Caco-2 (cell line): ENCODE measurements around the gene PSMC4. TPM values are rescaled to one million over a fixed set of nuclear protein-coding genes. Genes with fewer than 3 reads are reported as not detected.

ENCODE experiments used
- BruUV-seq: library from RNA; stranded (reverse); fragments of 400-500 nt; replicated peaks from 2 replicates; lab custom pipeline; 2021; lab: Mats Ljungman, UMichigan
- CTCF ChIA-PET: fragments of 300-600 bp; sonication (Branson Sonifier 250); formaldehyde crosslinking; loops from one replicate; lab custom pipeline; 2022; ENCODE audit warnings: antibody characterized with exemption; lab: Charles Lee
- POLR2A ChIA-PET: fragments of 300-600 bp; sonication (Branson Sonifier 250); formaldehyde crosslinking; loops from one replicate; lab custom pipeline; 2022; ENCODE audit warnings: antibody characterized with exemption; lab: Charles Lee
- DNase-seq, 2 experiments: peaks; one replicate each; pipeline versions ENCODE4 v3.0.0 to v3.0.0-alpha.2; 2020 to 2022
- H3K27me3 ChIP-seq: replicated peaks from 2 replicates; pipeline ENCODE4 v1.6.0; 2011; ENCODE audit warnings: low read length; ENCODE audit not compliant: control insufficient read depth, insufficient read depth
- H3K36me3 ChIP-seq: 2 replicates; pipeline ENCODE4 v1.5.1; 2011; ENCODE audit warnings: low read length; ENCODE audit not compliant: control insufficient read depth, insufficient read depth
- H3K4me1 ChIP-seq: fragments of 250-450 bp; sonication (Bioruptor Pico); 2 replicates; pipeline ENCODE4 v1.5.1; 2020; ENCODE audit warnings: mild to moderate bottlenecking
- H3K4me3 ChIP-seq: 2 replicates; pipeline ENCODE4 v1.5.1; 2011; ENCODE audit warnings: low read depth, mild to moderate bottlenecking, control low read depth, low read length
- H3K9me3 ChIP-seq: fragments of 250-450 bp; sonication (Bioruptor Pico); 2 replicates; pipeline ENCODE4 v1.5.1; 2020; ENCODE audit warnings: mild to moderate bottlenecking, moderate library complexity
- H3K27ac Mint-ChIP-seq: one replicate; pipeline ENCODE4 v1.8.0; 2022; ENCODE audit warnings: mixed read lengths; ENCODE audit not compliant: unreplicated experiment
- H3K27me3 Mint-ChIP-seq: one replicate; pipeline ENCODE4 v1.8.0; 2022; ENCODE audit warnings: mixed read lengths; ENCODE audit not compliant: insufficient read depth, unreplicated experiment
- H3K36me3 Mint-ChIP-seq: one replicate; pipeline ENCODE4 v1.8.0; 2022; ENCODE audit warnings: mild to moderate bottlenecking, mixed read lengths; ENCODE audit not compliant: insufficient read depth, unreplicated experiment
- H3K4me1 Mint-ChIP-seq: one replicate; pipeline ENCODE4 v1.8.0; 2022; ENCODE audit warnings: low read depth, mixed read lengths; ENCODE audit not compliant: unreplicated experiment
- H3K4me3 Mint-ChIP-seq: one replicate; pipeline ENCODE4 v1.8.0; 2022; ENCODE audit warnings: mild to moderate bottlenecking, moderate library complexity, mixed read lengths; ENCODE audit not compliant: unreplicated experiment
- H3K9me3 Mint-ChIP-seq: one replicate; pipeline ENCODE4 v1.8.0; 2022; ENCODE audit warnings: mixed read lengths; ENCODE audit not compliant: unreplicated experiment
- intact Hi-C: fragments of 100-400 bp; cut with micrococcal nuclease; formaldehyde crosslinking; loops from one replicate; pipeline ENCODE4 v1.10.0; 2022; ENCODE audit not compliant: unreplicated experiment
- total RNA-seq: library from RNA; stranded (reverse); gene quantifications from 2 replicates; pipeline ENCODE4 v1.2.3, GENCODE V29; 2022
- TF ChIP-seq, protein P1 (sequence below), 2 experiments: fragments of 200-600 bp in 1 of 2; IDR thresholded peaks; 1 replicate in 1 of 2; 2 replicates in 1 of 2; pipeline versions ENCODE4 v1.5.1 to v1.8.0; 2011 to 2022; ENCODE audit warnings: antibody characterized with exemption in 1 of 2, control low read depth in 1 of 2, inconsistent platforms in 1 of 2, low read depth in 1 of 2, low read length in 1 of 2, mild to moderate bottlenecking in 1 of 2, moderate library complexity in 1 of 2; ENCODE audit not compliant: insufficient read depth in 1 of 2, severe bottlenecking in 1 of 2, unreplicated experiment in 1 of 2

Gene PSMC4
- total RNA-seq, 1 experiment from 2014 or later, result 183 TPM

- CTCF ChIA-PET, result no interaction called here
- Mint-ChIP-seq H3K9me3 (peaks cover 4% of the 10 kb centered on the region), H3K36me3 (no peaks in the 10 kb centered on the region), H3K27ac (no peak within 1 kb of the TSS), H3K4me1 (peaks cover 8% of the 10 kb centered on the region), H3K4me3 (no peak within 1 kb of the TSS), H3K27me3 (peaks cover 4% of the 10 kb centered on the region)
- TF ChIP-seq, protein P1, sequence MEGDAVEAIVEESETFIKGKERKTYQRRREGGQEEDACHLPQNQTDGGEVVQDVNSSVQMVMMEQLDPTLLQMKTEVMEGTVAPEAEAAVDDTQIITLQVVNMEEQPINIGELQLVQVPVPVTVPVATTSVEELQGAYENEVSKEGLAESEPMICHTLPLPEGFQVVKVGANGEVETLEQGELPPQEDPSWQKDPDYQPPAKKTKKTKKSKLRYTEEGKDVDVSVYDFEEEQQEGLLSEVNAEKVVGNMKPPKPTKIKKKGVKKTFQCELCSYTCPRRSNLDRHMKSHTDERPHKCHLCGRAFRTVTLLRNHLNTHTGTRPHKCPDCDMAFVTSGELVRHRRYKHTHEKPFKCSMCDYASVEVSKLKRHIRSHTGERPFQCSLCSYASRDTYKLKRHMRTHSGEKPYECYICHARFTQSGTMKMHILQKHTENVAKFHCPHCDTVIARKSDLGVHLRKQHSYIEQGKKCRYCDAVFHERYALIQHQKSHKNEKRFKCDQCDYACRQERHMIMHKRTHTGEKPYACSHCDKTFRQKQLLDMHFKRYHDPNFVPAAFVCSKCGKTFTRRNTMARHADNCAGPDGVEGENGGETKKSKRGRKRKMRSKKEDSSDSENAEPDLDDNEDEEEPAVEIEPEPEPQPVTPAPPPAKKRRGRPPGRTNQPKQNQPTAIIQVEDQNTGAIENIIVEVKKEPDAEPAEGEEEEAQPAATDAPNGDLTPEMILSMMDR (IDR thresholded peaks at IDR 0.05; ENCODE audit: insufficient read depth in 1 of 2, low read depth in 1 of 2, low read length in 1 of 2, severe bottlenecking in 1 of 2, unreplicated experiment in 1 of 2), result no peak
- no peak for DNase-seq
- Histone ChIP-seq H3K36me3 (no peaks in the 10 kb centered on the region), H3K4me1 (0 out of 2 replicates have a peak, but pooled peaks cover 7% of the 10 kb centered on the region), H3K4me3 (no peak within 1 kb of the TSS), H3K27me3 (no peaks in the 10 kb centered on the region), H3K9me3 (no peaks in the 10 kb centered on the region)
- intact Hi-C loops, result no loop called here
- POLR2A ChIA-PET, result no interaction called here
- no TSS peak for BruUV-seq
Measured at GRCh38 chr19:39934584-39935363, 36.2 kb upstream of the PSMC4 start, which contains the start of gene FCGBP. Gene FCGBP (minus strand): TSS chr19:39934634.

DNA sequence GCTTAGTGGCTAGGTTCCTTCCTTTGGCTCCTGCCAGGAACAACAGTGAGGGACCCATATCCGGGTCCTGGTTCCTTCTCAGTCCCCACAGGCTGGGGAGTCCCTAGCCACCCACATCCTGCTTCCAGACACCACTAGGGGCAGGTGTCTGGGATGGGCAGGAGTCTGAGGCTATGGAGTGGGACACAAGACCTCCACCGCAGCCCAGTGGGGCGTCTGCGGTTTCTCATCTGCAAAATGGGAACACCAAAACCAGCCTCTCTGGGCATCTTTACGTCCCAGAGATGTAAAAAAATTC, 35.7 kb upstream of the PSMC4 start:
- no peaks in the 10 kb centered on the region for H3K36me3 Mint-ChIP-seq
- ChIA-PET POLR2A (no interaction called here), CTCF (no interaction called here)
- intact Hi-C loops, result no loop called here
- H3K4me3 Mint-ChIP-seq, result no peak overlapping the region
- H3K4me1 Mint-ChIP-seq, result peaks cover 8% of the 10 kb centered on the region
- Histone ChIP-seq H3K4me3 (no peak overlapping the region), H3K9me3 (no peaks in the 10 kb centered on the region), H3K4me1 (0 out of 2 replicates have a peak, but pooled peaks cover 7% of the 10 kb centered on the region), H3K36me3 (no peaks in the 10 kb centered on the region), H3K27me3 (no peaks in the 10 kb centered on the region)
- H3K27ac Mint-ChIP-seq, result no peak overlapping the region
- no peak for DNase-seq
- H3K27me3 Mint-ChIP-seq, result peaks cover 4% of the 10 kb centered on the region
- no TSS peak for BruUV-seq
- H3K9me3 Mint-ChIP-seq, result no peaks in the 10 kb centered on the region
- TF ChIP-seq, protein P1 (IDR thresholded peaks at IDR 0.05; ENCODE audit: insufficient read depth in 1 of 2, low read depth in 1 of 2, low read length in 1 of 2, severe bottlenecking in 1 of 2, unreplicated experiment in 1 of 2), result peak in 1 of 2 experiments; percentile 1

DNA sequence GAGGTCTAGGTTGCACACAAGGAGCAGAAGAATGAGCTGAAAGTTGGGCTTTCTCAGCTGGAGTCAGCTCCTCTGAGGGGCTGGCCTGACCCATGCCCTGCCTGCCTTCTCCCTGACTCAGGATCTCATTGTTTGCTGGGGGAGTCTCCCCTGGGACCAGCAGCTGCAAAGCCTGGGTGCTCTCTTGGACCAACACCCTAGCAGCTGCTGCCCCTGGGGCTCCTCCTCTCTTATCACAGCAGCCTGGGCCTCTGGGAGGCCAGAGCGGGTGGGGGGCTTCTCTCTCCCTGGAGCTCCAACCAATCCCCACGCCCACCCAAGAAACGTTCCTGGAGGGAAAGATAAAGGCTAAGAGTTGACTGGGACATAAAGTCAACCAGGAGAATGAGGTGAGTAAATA, 34.9 kb upstream of the PSMC4 start:
- H3K4me1 Mint-ChIP-seq, result peaks cover 8% of the 10 kb centered on the region
- no peak for DNase-seq
- TF ChIP-seq, protein P1 (IDR thresholded peaks at IDR 0.05; ENCODE audit: insufficient read depth in 1 of 2, low read depth in 1 of 2, low read length in 1 of 2, severe bottlenecking in 1 of 2, unreplicated experiment in 1 of 2), result no peak
- ChIA-PET POLR2A (no interaction called here), CTCF (interaction anchor here (0.6 kb wide), 1 partner anchor 1268 kb away, joined by 5 read pairs; no protein-coding TSS in a partner anchor)
- H3K4me1 ChIP-seq, result 0 out of 2 replicates have a peak, but pooled peaks cover 7% of the 10 kb centered on the region
- no TSS peak for BruUV-seq
- no peak overlapping the region for H3K4me3 ChIP-seq
- peaks cover 4% of the 10 kb centered on the region for H3K27me3 Mint-ChIP-seq
- H3K9me3 Mint-ChIP-seq, result no peaks in the 10 kb centered on the region
- no peaks in the 10 kb centered on the region for H3K9me3 ChIP-seq
- H3K36me3 ChIP-seq, result no peaks in the 10 kb centered on the region
- H3K4me3 Mint-ChIP-seq, result no peak overlapping the region
- H3K27me3 ChIP-seq, result no peaks in the 10 kb centered on the region
- no peaks in the 10 kb centered on the region for H3K36me3 Mint-ChIP-seq
- intact Hi-C loops, result no loop called here
- no peak overlapping the region for H3K27ac Mint-ChIP-seq
